Transverse colon (tissue), 3 donors: ENCODE results near the gene ZNF516.
"Not testable (repeated sequence)": the region's sequence is repeated elsewhere in the genome, so short reads cannot be mapped to it uniquely, and the experiment has no call there.

Source experiments
- POLR2A ChIP-seq: fragments of 450-650 bp; IDR thresholded peaks from one replicate; pipeline ENCODE4 v1.6.1; 2016; ENCODE audit warnings: antibody characterized with exemption, mild to moderate bottlenecking, moderate library complexity
- TF ChIP-seq, protein P1 (sequence below), 5 experiments: fragments of 200-600 bp in 3 of 5; fragments of 450-650 bp in 2 of 5; sonication (generic) in 3 of 5; IDR thresholded peaks; 1 replicate in 2 of 5; 2 replicates in 3 of 5; pipeline ENCODE4 v1.5.1; 2016 to 2017; ENCODE audit warnings: antibody characterized with exemption in 5 of 5, inconsistent platforms in 3 of 5, mild to moderate bottlenecking in 2 of 5, moderate library complexity in 1 of 5

DNA sequence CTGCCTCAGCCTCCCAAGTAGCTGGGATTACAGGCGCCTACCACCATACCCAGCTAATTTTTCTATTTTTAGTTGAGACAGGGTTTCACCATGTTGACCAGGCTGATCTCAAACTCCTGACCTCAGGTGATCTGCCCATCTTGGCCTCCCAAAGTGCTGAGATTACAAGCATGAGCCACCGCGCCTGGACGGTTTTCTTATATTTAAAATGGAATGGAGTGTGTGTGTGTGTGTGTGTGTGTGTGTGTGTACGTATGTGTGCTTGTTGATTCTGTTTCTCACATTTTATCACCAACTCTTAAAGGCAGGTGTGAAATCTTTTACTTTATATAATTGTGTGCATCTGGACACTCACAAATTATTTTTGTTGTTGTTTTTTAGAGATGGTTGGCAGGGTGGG lies 41.6 kb upstream of the ZNF516 start:
- TF ChIP-seq, protein P1, sequence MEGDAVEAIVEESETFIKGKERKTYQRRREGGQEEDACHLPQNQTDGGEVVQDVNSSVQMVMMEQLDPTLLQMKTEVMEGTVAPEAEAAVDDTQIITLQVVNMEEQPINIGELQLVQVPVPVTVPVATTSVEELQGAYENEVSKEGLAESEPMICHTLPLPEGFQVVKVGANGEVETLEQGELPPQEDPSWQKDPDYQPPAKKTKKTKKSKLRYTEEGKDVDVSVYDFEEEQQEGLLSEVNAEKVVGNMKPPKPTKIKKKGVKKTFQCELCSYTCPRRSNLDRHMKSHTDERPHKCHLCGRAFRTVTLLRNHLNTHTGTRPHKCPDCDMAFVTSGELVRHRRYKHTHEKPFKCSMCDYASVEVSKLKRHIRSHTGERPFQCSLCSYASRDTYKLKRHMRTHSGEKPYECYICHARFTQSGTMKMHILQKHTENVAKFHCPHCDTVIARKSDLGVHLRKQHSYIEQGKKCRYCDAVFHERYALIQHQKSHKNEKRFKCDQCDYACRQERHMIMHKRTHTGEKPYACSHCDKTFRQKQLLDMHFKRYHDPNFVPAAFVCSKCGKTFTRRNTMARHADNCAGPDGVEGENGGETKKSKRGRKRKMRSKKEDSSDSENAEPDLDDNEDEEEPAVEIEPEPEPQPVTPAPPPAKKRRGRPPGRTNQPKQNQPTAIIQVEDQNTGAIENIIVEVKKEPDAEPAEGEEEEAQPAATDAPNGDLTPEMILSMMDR (IDR thresholded peaks at IDR 0.05) = not testable (repeated sequence)
- TF ChIP-seq POLR2A = not testable (repeated sequence)
